Erythroblast (primary cell): Measurements from ENCODE around the gene EVC.

Experiments
- GATA1 ChIP-seq: IDR thresholded peaks from 2 replicates; pipeline ENCODE4 v1.6.1; 2011; ENCODE audit warnings: low read depth, mild to moderate bottlenecking, control low read depth, low read length, moderate library complexity
- POLR2A ChIP-seq: IDR thresholded peaks from 2 replicates; pipeline ENCODE4 v1.6.1; 2011; ENCODE audit warnings: mild to moderate bottlenecking, low read length

DNA sequence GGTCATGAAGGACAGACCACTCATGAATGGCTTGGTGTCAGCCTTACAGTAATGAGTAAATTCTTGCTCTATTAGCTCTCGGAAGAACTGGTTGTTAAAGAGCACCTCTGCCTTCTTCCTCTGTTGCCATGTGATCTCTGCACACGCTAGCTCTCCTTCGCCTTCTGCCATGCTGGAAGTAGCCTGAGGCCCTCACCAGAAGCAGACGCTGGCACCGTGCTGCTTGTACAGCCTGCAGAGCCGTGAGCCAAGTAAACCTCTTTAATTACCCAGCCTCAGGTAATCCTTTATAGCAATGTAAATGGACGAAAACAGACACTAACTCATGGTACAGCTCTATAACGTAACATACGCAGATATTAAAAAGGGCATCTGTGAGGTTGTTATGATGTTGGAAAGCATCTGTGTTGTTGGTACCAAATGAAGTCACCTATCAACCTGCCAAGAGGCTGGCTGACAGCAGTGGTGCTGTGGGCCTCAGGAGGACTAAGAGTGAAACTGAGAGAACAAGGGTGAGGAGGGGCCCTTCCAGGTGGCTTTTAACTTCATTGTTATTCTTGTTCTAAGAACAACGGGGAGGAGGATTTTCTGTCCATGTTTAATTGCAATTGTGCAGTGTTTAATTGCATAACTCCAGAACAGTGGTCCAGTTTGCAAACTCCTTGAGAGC lies 112.7 kb downstream of the EVC start:
- TF ChIP-seq POLR2A, result no peak
- TF ChIP-seq GATA1, result no peak
